Dendritic cell treated with granulocyte-macrophage colony-stimulating factor and Interleukin-4, amounts not matched to agents 40 ng/mL and 50 ng/mL, for 4 days (primary cell): Measurements from ENCODE around the gene GSTK1.
"Not testable (repeated sequence)": the region's sequence is repeated elsewhere in the genome, so short reads cannot be mapped to it uniquely, and the experiment has no call there.

Experiments used
- H3K27ac Mint-ChIP-seq: one replicate; pipeline ENCODE4 v1.8.0; 2022; ENCODE audit warnings: mild to moderate bottlenecking, mixed read lengths
- H3K27me3 Mint-ChIP-seq: one replicate; pipeline ENCODE4 v1.8.0; 2022; ENCODE audit warnings: mild to moderate bottlenecking, mixed read lengths
- H3K36me3 Mint-ChIP-seq: one replicate; pipeline ENCODE4 v1.8.0; 2022; ENCODE audit warnings: low read depth, mixed read lengths
- H3K4me1 Mint-ChIP-seq: one replicate; pipeline ENCODE4 v1.8.0; 2022; ENCODE audit warnings: low read depth, mixed read lengths
- H3K4me3 Mint-ChIP-seq: one replicate; pipeline ENCODE4 v1.8.0; 2022; ENCODE audit warnings: mild to moderate bottlenecking, moderate library complexity, mixed read lengths
- H3K9me3 Mint-ChIP-seq: one replicate; pipeline ENCODE4 v1.8.0; 2022; ENCODE audit warnings: mixed read lengths
- intact Hi-C: fragments of 100-400 bp; cut with micrococcal nuclease; formaldehyde crosslinking; loops from one replicate; pipeline ENCODE4 v1.15.0; 2022

The GSTK1 gene

GRCh38 chr7:143287339-143287934, 24.2 kb downstream of the GSTK1 start:
- H3K27ac Mint-ChIP-seq = peak overlapping the region; percentile 91
- peaks cover 47% of the 10 kb centered on the region for H3K4me1 Mint-ChIP-seq

DNA sequence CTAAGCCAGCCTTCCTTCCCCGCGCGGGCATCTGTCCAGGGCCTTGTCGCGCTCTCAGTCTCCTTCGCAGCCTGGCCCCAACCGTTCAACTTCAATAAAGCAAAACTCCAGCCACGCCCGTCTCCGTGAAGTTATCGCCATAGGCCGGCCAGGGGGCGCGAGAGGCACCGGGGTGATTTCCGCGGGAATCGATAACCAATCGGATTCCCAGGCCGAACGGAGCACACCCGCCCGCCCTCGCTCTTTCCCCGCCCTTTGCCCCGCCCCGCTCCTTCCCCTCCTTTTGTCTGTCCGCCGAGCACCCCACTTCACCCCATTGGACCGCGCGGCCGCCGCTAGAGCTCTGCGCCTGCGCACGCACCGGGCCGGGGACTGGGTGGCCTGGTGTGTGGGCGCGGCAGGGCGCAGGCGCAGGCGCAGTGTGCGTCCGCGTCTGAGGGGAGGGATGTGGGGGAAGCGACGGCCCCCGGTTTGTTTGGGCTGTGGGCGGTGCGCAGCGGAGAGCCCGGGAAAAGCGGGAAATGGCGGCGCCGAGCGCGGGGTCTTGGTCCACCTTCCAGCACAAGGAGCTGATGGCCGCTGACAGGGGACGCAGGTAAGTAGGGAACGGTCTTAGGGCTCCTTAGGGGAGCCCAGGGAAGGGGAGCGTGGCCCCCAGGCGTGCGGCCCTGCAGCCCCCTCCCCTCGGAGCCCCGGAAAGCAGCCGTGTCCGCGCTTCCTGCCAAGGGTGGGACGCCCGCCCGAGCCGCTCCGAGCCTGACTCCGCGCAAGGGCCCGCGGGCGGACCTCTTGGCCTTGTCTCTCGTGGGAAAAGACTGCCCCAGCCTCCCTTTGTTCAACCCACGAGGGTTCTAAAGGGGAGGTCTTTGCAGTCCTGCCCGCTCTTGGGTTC, 24.9 kb downstream of the GSTK1 start, which contains the start of gene CASP2:
Gene CASP2 (plus strand): TSS at position 417 of the 892 bp plus-strand sequence. CDS start 105 bp downstream, at position 522.
- intact Hi-C loops = no loop called here
- no peaks in the 10 kb centered on the region for H3K27me3 Mint-ChIP-seq
- no peaks in the 10 kb centered on the region for H3K9me3 Mint-ChIP-seq
- H3K4me3 Mint-ChIP-seq = peak within 1 kb of the TSS; percentile 97
- H3K36me3 Mint-ChIP-seq = peaks cover 36% of the 10 kb centered on the region
- peak within 1 kb of the TSS; percentile 91 for H3K27ac Mint-ChIP-seq
- H3K4me1 Mint-ChIP-seq = peaks cover 46% of the 10 kb centered on the region

More at GRCh38 chr7:143287339-143287934, 24.2 kb downstream of the GSTK1 start:
- intact Hi-C loops = no loop called here
- Mint-ChIP-seq H3K4me3 (peak overlapping the region; percentile 97), H3K27me3 (no peaks in the 10 kb centered on the region), H3K9me3 (no peaks in the 10 kb centered on the region), H3K36me3 (peaks cover 29% of the 10 kb centered on the region)

- no peaks in the 10 kb centered on the region for H3K27me3 Mint-ChIP-seq
- H3K4me1 Mint-ChIP-seq = peaks cover 46% of the 10 kb centered on the region
- intact Hi-C loops = no loop called here
- H3K4me3 Mint-ChIP-seq = peak overlapping the region; percentile 97
- no peaks in the 10 kb centered on the region for H3K9me3 Mint-ChIP-seq
- H3K36me3 Mint-ChIP-seq = peaks cover 43% of the 10 kb centered on the region
- peak overlapping the region; percentile 91 for H3K27ac Mint-ChIP-seq
Observed at GRCh38 chr7:143288836-143289235, 25.6 kb downstream of the GSTK1 start.

- Mint-ChIP-seq H3K27ac (peak overlapping the region; percentile 91), H3K4me1 (peaks cover 46% of the 10 kb centered on the region), H3K36me3 (peaks cover 49% of the 10 kb centered on the region), H3K9me3 (no peaks in the 10 kb centered on the region), H3K4me3 (peak overlapping the region; percentile 97), H3K27me3 (no peaks in the 10 kb centered on the region)
- intact Hi-C loops = no loop called here
Observed at GRCh38 chr7:143289421-143289820, 26.2 kb downstream of the GSTK1 start.

DNA sequence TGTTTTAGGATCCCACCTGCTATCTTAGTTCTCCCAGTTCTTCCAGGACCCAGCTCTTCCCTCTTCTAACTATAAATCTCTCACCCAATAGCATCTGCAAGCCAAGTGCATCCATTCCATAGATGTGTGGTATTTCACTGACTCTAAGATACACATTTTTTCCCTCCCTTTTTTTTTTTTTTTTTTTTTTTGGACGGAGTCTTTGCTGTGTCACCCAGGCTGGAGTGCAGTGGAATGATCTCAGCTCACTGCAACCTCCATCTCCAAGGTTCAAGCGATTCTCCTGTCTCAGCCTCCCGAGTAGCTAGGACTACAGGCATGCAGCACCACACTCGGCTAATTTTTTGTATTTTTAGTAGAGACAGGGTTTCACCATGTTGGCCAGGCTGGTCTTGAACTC, 26.6 kb downstream of the GSTK1 start:
- intact Hi-C loops, H3K27me3 Mint-ChIP-seq, H3K9me3 Mint-ChIP-seq: not testable (repeated sequence)
- Mint-ChIP-seq H3K4me3 (peak overlapping the region; percentile 44), H3K36me3 (peaks cover 53% of the 10 kb centered on the region), H3K27ac (peak overlapping the region; percentile 91), H3K4me1 (peaks cover 41% of the 10 kb centered on the region)

- Mint-ChIP-seq H3K36me3 (peaks cover 57% of the 10 kb centered on the region), H3K9me3 (no peaks in the 10 kb centered on the region), H3K27me3 (no peaks in the 10 kb centered on the region), H3K4me1 (peaks cover 43% of the 10 kb centered on the region), H3K4me3 (peak overlapping the region; percentile 44), H3K27ac (peak overlapping the region; percentile 91)
- intact Hi-C loops = no loop called here
Observed at GRCh38 chr7:143290293-143290692, 27.1 kb downstream of the GSTK1 start.

DNA sequence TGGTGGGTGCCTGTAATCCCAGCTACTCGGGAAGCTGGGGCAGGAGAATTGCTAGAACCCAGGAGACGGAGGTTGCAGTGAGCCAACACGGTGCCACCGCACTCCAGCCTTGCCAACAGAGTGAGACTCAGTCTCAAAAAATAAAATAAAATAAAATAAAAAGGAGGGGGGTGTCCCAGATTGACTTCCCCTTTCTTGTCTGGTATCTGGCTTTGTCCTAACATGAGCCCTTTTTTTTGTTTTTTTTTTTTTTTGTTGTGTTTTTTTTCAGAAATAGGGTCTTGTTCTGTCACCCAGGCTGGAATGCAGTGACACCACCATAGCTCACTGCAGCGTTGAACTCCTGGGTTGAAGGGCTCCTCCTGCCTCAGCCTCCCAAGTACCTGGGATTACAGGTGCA, 29.6 kb downstream of the GSTK1 start:
- H3K27me3 Mint-ChIP-seq = no peaks in the 10 kb centered on the region
- peaks cover 54% of the 10 kb centered on the region for H3K4me1 Mint-ChIP-seq
- no peaks in the 10 kb centered on the region for H3K9me3 Mint-ChIP-seq
- intact Hi-C loops = no loop called here
- H3K36me3 Mint-ChIP-seq = peaks cover 79% of the 10 kb centered on the region
- H3K4me3 Mint-ChIP-seq = no peak overlapping the region
- H3K27ac Mint-ChIP-seq = no peak overlapping the region

- Mint-ChIP-seq H3K27ac (no peak overlapping the region), H3K9me3 (no peaks in the 10 kb centered on the region), H3K4me3 (no peak overlapping the region), H3K36me3 (peaks cover 94% of the 10 kb centered on the region), H3K27me3 (no peaks in the 10 kb centered on the region), H3K4me1 (peaks cover 54% of the 10 kb centered on the region)
- intact Hi-C loops = no loop called here
Observed at GRCh38 chr7:143295870-143296269, 32.6 kb downstream of the GSTK1 start.

- H3K27me3 Mint-ChIP-seq = no peaks in the 10 kb centered on the region
- H3K4me3 Mint-ChIP-seq = no peak overlapping the region
- no peak overlapping the region for H3K27ac Mint-ChIP-seq
- H3K9me3 Mint-ChIP-seq = no peaks in the 10 kb centered on the region
- intact Hi-C loops = no loop called here
- H3K4me1 Mint-ChIP-seq = peaks cover 52% of the 10 kb centered on the region
- peaks cover 95% of the 10 kb centered on the region for H3K36me3 Mint-ChIP-seq
Observed at GRCh38 chr7:143296686-143297085, 33.4 kb downstream of the GSTK1 start.

DNA sequence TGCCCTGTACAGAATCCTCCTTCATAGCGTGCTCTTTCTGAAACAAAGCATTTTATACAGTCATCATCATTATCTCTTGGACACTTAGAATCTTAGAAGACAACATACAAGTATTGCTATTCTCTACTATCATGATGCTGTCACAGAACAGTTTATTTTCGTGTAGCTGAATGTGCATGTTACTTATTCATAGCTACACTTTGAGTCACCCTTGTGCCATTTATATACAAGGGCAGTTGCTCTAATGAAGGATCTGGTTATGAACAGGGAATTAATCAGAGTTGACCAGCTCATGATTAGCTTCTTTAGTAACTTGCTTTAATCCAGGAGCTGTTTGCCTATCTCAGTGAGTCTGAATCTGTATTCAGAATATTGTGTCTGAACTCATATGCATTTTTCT, 36.1 kb downstream of the GSTK1 start:
- no peaks in the 10 kb centered on the region for H3K27me3 Mint-ChIP-seq
- H3K27ac Mint-ChIP-seq = no peak overlapping the region
- intact Hi-C loops = no loop called here

GRCh38 chr7:143299840-143300239, 36.6 kb downstream of the GSTK1 start:
- Mint-ChIP-seq H3K27me3 (no peaks in the 10 kb centered on the region), H3K4me3 (no peak overlapping the region), H3K9me3 (no peaks in the 10 kb centered on the region), H3K36me3 (peaks cover 93% of the 10 kb centered on the region), H3K4me1 (peaks cover 58% of the 10 kb centered on the region), H3K27ac (peak overlapping the region; percentile 66)
- intact Hi-C loops = loop anchor here (10.0 kb wide), 1 partner anchor 295 kb away; no protein-coding TSS in a partner anchor

More for the DNA sequence above, 36.1 kb downstream of the GSTK1 start:
- peaks cover 93% of the 10 kb centered on the region for H3K36me3 Mint-ChIP-seq
- H3K9me3 Mint-ChIP-seq = no peaks in the 10 kb centered on the region
- no peak overlapping the region for H3K4me3 Mint-ChIP-seq
- H3K4me1 Mint-ChIP-seq = peaks cover 54% of the 10 kb centered on the region

GRCh38 chr7:143300959-143301935, 38.0 kb downstream of the GSTK1 start:
- intact Hi-C loops = loop anchor here (10.0 kb wide), 1 partner anchor 296 kb away; no protein-coding TSS in a partner anchor
- H3K27me3 Mint-ChIP-seq = no peaks in the 10 kb centered on the region
- H3K4me1 Mint-ChIP-seq = peaks cover 60% of the 10 kb centered on the region
- no peaks in the 10 kb centered on the region for H3K9me3 Mint-ChIP-seq
- no peak overlapping the region for H3K4me3 Mint-ChIP-seq
- H3K36me3 Mint-ChIP-seq = peaks cover 93% of the 10 kb centered on the region
- peak overlapping the region; percentile 66 for H3K27ac Mint-ChIP-seq

GRCh38 chr7:143303733-143304132, 40.5 kb downstream of the GSTK1 start:
- Mint-ChIP-seq H3K36me3 (peaks cover 96% of the 10 kb centered on the region), H3K27me3 (no peaks in the 10 kb centered on the region), H3K4me1 (peaks cover 77% of the 10 kb centered on the region), H3K27ac (no peak overlapping the region), H3K9me3 (no peaks in the 10 kb centered on the region), H3K4me3 (no peak overlapping the region)
- intact Hi-C loops = loop anchor here (10.0 kb wide), 1 partner anchor 299 kb away; no protein-coding TSS in a partner anchor
